Ascending aorta (tissue), 2 donors: ENCODE results near the gene AGO4. TPM values are rescaled to one million over a fixed set of nuclear protein-coding genes. Genes with fewer than 3 reads are reported as not detected.

Source experiments
- DNase-seq, 2 donors: peaks; one replicate each; pipeline ENCODE4 v3.0.0-alpha.2; 2019; ENCODE audit warnings: low spot score in 2 of 2
- H3K27ac ChIP-seq, 2 donors: fragments of 200-600 bp; sonication (generic); one replicate each; pipeline ENCODE4 v1.5.1; 2016 to 2017; ENCODE audit warnings: mild to moderate bottlenecking in 1 of 2
- H3K27me3 ChIP-seq: fragments of 200-600 bp; sonication (generic); one replicate; pipeline ENCODE4 v1.5.1; 2017
- H3K36me3 ChIP-seq, 2 donors: fragments of 200-600 bp; sonication (generic); one replicate each; pipeline ENCODE4 v1.5.1; 2016
- H3K4me1 ChIP-seq, 2 donors: fragments of 200-600 bp; sonication (generic); one replicate each; pipeline ENCODE4 v1.5.1; 2016 to 2017; ENCODE audit warnings: mild to moderate bottlenecking in 1 of 2
- H3K4me3 ChIP-seq, 2 donors: fragments of 200-600 bp; sonication (generic); one replicate each; pipeline ENCODE4 v1.5.1; 2016 to 2017; ENCODE audit warnings: mild to moderate bottlenecking in 1 of 2
- H3K9me3 ChIP-seq, 2 donors: fragments of 200-600 bp; sonication (generic); one replicate each; pipeline ENCODE4 v1.5.1; 2016
- CTCF ChIP-seq, 3 experiments: fragments of 200-600 bp in 2 of 3; fragments of 450-650 bp in 1 of 3; sonication (generic) in 2 of 3; IDR thresholded peaks; one replicate each; pipeline ENCODE4 v1.5.1; 2016 to 2019; ENCODE audit warnings: antibody characterized with exemption in 3 of 3, mild to moderate bottlenecking in 1 of 3, moderate library complexity in 1 of 3
- intact Hi-C: fragments of 100-400 bp; cut with DNase I; formaldehyde crosslinking; loops from one replicate; pipeline ENCODE4 v1.15.1; 2023
- total RNA-seq: library from RNA; depleted of rRNA; stranded (reverse); fragments of >200 nt; gene quantifications from one replicate; pipeline ENCODE4 v1.1.0, GENCODE V29; 2016

Gene AGO4
- total RNA-seq, 1 donor from 2014 or later, result 40.4 TPM

GRCh38 chr1:35857830-35858229 lies 50.0 kb downstream of the AGO4 start:
- Histone ChIP-seq H3K27me3 (no peaks in the 10 kb centered on the region), H3K36me3 (peaks cover 26 to 30% of the 10 kb centered on the region in 2 donors), H3K27ac (no peak overlapping the region), H3K9me3 (no peaks in the 10 kb centered on the region), H3K4me1 (no peaks in the 10 kb centered on the region), H3K4me3 (no peak overlapping the region)
- peak in 1 of 3 experiments; percentile 25 for TF ChIP-seq CTCF (IDR thresholded peaks at IDR 0.05)
- DNase-seq, result no peak
- intact Hi-C loops, result no loop called here

- no peak for DNase-seq
- intact Hi-C loops, result no loop called here
- no peaks in the 10 kb centered on the region for H3K27me3 ChIP-seq
- no peak for TF ChIP-seq CTCF (IDR thresholded peaks at IDR 0.05)
- no peaks in the 10 kb centered on the region for H3K4me1 ChIP-seq
- peaks cover 8 to 10% of the 10 kb centered on the region in 2 donors for H3K36me3 ChIP-seq
- H3K9me3 ChIP-seq, result no peaks in the 10 kb centered on the region
- H3K4me3 ChIP-seq, result no peak overlapping the region
- no peak overlapping the region for H3K27ac ChIP-seq
Observed at GRCh38 chr1:35860696-35861095, 52.9 kb downstream of the AGO4 start.

- DNase-seq, result no peak
- peaks cover 0 to 2% of the 10 kb centered on the region in 2 donors for H3K36me3 ChIP-seq
- intact Hi-C loops, result no loop called here
- H3K4me3 ChIP-seq, result no peak overlapping the region
- H3K27ac ChIP-seq, result no peak overlapping the region
- no peaks in the 10 kb centered on the region for H3K9me3 ChIP-seq
- TF ChIP-seq CTCF (IDR thresholded peaks at IDR 0.05), result no peak
- H3K27me3 ChIP-seq, result no peaks in the 10 kb centered on the region
- no peaks in the 10 kb centered on the region for H3K4me1 ChIP-seq
Observed at GRCh38 chr1:35863136-35863535, 55.3 kb downstream of the AGO4 start.

- Histone ChIP-seq H3K4me3 (no peak overlapping the region), H3K4me1 (no peaks in the 10 kb centered on the region), H3K27me3 (no peaks in the 10 kb centered on the region), H3K36me3 (peaks cover 0 to 2% of the 10 kb centered on the region in 2 donors), H3K27ac (no peak overlapping the region), H3K9me3 (no peaks in the 10 kb centered on the region)
- intact Hi-C loops, result no loop called here
- no peak for DNase-seq
- no peak for TF ChIP-seq CTCF (IDR thresholded peaks at IDR 0.05)
Observed at GRCh38 chr1:35863881-35864625, 56.2 kb downstream of the AGO4 start.

- DNase-seq, result no peak
- Histone ChIP-seq H3K27ac (no peak overlapping the region), H3K4me1 (no peaks in the 10 kb centered on the region), H3K27me3 (no peaks in the 10 kb centered on the region), H3K4me3 (no peak overlapping the region), H3K36me3 (peaks cover 0 to 2% of the 10 kb centered on the region in 2 donors), H3K9me3 (no peaks in the 10 kb centered on the region)
- intact Hi-C loops, result no loop called here
- TF ChIP-seq CTCF (IDR thresholded peaks at IDR 0.05), result no peak
Observed at GRCh38 chr1:35864813-35865212, 57.0 kb downstream of the AGO4 start.
